22Rv1 (cell line): Measurements from ENCODE around the gene RALY.

Source experiments
- ZFX ChIP-seq: fragments of 450-650 bp; IDR thresholded peaks from 2 replicates; pipeline ENCODE4 v1.6.1; 2017; ENCODE audit warnings: antibody characterized with exemption, borderline replicate concordance
- TF ChIP-seq, protein P1 (sequence below): fragments of 450-650 bp; IDR thresholded peaks from 2 replicates; pipeline ENCODE4 v1.5.1; 2017; ENCODE audit warnings: mild to moderate bottlenecking

DNA sequence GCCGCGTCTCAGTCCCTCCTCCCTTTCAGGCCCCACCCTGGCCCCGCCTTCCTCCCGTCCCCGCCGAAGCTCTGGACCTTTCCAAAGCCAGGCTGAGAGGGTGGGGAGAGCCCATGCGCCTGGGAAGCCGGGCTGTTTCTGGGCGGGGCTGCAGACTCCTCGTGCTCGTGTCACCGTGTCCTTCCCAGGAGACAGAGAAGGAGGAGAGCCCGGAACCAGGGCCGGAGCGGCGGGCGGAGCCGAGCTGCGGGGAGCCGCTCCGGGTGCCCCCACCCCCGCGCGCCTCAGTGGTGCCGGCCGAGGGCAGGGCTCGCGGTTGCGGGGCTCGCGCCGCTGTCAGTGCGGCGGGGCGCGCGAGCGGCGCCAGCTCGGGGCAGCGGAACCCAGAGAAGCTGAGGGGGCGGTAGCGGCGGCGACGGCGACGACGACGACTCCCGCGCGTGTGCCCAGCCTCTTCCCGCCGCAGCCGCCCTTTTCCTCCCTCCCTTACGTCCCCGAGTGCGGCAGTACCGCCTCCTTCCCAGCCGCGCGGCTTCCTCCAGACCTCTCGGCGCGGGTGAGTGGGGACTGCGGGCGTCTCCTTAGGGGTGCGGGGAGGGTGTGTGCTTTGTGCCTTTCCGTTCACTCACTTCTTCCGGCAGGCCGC is at the start of gene RALY:
- TF ChIP-seq, protein P1, sequence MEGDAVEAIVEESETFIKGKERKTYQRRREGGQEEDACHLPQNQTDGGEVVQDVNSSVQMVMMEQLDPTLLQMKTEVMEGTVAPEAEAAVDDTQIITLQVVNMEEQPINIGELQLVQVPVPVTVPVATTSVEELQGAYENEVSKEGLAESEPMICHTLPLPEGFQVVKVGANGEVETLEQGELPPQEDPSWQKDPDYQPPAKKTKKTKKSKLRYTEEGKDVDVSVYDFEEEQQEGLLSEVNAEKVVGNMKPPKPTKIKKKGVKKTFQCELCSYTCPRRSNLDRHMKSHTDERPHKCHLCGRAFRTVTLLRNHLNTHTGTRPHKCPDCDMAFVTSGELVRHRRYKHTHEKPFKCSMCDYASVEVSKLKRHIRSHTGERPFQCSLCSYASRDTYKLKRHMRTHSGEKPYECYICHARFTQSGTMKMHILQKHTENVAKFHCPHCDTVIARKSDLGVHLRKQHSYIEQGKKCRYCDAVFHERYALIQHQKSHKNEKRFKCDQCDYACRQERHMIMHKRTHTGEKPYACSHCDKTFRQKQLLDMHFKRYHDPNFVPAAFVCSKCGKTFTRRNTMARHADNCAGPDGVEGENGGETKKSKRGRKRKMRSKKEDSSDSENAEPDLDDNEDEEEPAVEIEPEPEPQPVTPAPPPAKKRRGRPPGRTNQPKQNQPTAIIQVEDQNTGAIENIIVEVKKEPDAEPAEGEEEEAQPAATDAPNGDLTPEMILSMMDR = no peak
- no peak for TF ChIP-seq ZFX
